Measurements from ENCODE around the gene CCDC146. TPM values are rescaled to one million over a fixed set of nuclear protein-coding genes. Genes with fewer than 3 reads are reported as not detected.

CCDC146 gene
- total RNA-seq, 1 experiment from 2014 or later: 2.2 TPM

DNA sequence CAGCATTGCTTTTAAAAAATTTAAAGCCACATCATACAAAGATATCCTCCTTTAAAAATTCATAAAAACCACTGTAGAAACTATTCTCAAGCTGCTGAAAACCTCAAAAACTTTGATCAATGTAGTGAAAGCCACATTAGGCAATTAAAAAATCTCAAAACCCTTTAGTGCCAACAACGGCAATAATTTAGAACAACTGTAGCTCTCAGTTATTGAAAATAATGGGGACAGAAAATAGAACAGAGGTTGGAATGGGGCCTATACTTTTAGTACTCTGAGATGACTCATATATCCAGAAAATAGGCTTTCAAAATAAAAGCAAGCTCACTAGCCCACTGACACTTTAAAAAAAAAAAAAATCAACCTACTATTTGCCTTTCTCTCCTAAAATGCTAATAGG is 206.3 kb downstream of the CCDC146 start:
- CTCF ChIA-PET: no interaction called here
- Histone ChIP-seq H3K36me3 (ENCODE audit: insufficient read depth, low read length, poor library complexity, severe bottlenecking) (no peaks in the 10 kb centered on the region), H3K27ac (ENCODE audit: low read depth, low read length, poor library complexity, severe bottlenecking) (no peak overlapping the region), H3K27me3 (replicated peaks; ENCODE audit: insufficient read depth, low read depth, low read length, poor library complexity) (no peaks in the 10 kb centered on the region), H3K4me1 (ENCODE audit: insufficient read depth, low read length, poor library complexity, severe bottlenecking) (peaks cover 44% of the 10 kb centered on the region), H3K9me3 (ENCODE audit: low read depth, low read length, poor library complexity, severe bottlenecking) (no peaks in the 10 kb centered on the region), H3K4me3 (ENCODE audit: low read depth, low read length, poor library complexity, severe bottlenecking) (no peak overlapping the region)
- DNase-seq (ENCODE audit: low spot score): no peak
- TF ChIP-seq, protein P1, sequence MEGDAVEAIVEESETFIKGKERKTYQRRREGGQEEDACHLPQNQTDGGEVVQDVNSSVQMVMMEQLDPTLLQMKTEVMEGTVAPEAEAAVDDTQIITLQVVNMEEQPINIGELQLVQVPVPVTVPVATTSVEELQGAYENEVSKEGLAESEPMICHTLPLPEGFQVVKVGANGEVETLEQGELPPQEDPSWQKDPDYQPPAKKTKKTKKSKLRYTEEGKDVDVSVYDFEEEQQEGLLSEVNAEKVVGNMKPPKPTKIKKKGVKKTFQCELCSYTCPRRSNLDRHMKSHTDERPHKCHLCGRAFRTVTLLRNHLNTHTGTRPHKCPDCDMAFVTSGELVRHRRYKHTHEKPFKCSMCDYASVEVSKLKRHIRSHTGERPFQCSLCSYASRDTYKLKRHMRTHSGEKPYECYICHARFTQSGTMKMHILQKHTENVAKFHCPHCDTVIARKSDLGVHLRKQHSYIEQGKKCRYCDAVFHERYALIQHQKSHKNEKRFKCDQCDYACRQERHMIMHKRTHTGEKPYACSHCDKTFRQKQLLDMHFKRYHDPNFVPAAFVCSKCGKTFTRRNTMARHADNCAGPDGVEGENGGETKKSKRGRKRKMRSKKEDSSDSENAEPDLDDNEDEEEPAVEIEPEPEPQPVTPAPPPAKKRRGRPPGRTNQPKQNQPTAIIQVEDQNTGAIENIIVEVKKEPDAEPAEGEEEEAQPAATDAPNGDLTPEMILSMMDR (conservative IDR thresholded peaks at IDR 0.05; ENCODE audit: low read depth, low read length): no peak
- BruUV-seq (replicated peaks): no TSS peak
- POLR2A ChIA-PET (ENCODE audit: low non-redundant PET): no interaction called here
- intact Hi-C loops (cut with micrococcal nuclease; ENCODE audit: unreplicated experiment): no loop called here

DNA sequence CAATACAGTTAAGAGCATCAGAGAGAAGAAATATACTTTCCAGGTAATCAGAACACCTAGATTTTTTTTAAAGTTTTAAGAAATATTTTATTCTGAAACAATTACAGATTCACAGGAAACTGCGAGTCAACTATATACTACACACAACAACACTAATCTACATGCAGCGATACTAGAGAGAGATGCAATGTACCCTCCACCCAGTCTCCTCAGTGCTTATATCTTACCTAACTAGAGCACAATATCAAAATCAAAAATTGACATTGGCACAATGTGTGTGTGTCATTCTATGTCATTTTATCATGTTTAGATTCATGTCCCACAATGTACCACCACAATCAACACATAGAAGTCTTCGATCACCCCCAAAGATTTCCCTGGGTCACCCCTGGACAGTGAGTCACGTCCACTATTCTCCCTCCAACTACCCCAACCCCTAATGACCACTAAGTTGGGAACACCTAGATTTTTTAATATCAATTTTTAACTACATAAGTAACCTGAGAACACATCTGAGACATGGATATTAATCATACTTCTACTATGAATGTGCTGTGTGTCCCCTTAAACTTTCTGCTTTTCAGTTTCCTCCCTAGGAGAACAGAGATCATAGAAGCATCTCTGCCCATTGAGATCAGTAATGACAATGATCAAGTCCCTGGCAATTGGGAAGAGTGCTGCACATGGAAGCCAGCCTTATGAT is 207.2 kb downstream of the CCDC146 start:
- no peaks in the 10 kb centered on the region for H3K36me3 ChIP-seq (ENCODE audit: insufficient read depth, low read length, poor library complexity, severe bottlenecking)
- no peaks in the 10 kb centered on the region for H3K27me3 ChIP-seq (replicated peaks; ENCODE audit: insufficient read depth, low read depth, low read length, poor library complexity)
- DNase-seq (ENCODE audit: low spot score): no peak
- no peak overlapping the region for H3K4me3 ChIP-seq (ENCODE audit: low read depth, low read length, poor library complexity, severe bottlenecking)
- peak overlapping the region; percentile 64 for H3K27ac ChIP-seq (ENCODE audit: low read depth, low read length, poor library complexity, severe bottlenecking)
- CTCF ChIA-PET: no interaction called here
- peaks cover 44% of the 10 kb centered on the region for H3K4me1 ChIP-seq (ENCODE audit: insufficient read depth, low read length, poor library complexity, severe bottlenecking)
- no peaks in the 10 kb centered on the region for H3K9me3 ChIP-seq (ENCODE audit: low read depth, low read length, poor library complexity, severe bottlenecking)
- intact Hi-C loops (cut with micrococcal nuclease; ENCODE audit: unreplicated experiment): loop anchor here (2.0 to 5.0 kb wide), 3 partner anchors 82 to 201 kb away; partner anchors contain the start of gene FGL2
- TF ChIP-seq, protein P1 (conservative IDR thresholded peaks at IDR 0.05; ENCODE audit: low read depth, low read length): no peak
- TF ChIP-seq EZH2 (IDR thresholded peaks at IDR 0.05; ENCODE audit: borderline replicate concordance, low read depth, low read length, poor library complexity, severe bottlenecking): no peak
- BruUV-seq (replicated peaks): no TSS peak
- POLR2A ChIA-PET (ENCODE audit: low non-redundant PET): no interaction called here

DNA sequence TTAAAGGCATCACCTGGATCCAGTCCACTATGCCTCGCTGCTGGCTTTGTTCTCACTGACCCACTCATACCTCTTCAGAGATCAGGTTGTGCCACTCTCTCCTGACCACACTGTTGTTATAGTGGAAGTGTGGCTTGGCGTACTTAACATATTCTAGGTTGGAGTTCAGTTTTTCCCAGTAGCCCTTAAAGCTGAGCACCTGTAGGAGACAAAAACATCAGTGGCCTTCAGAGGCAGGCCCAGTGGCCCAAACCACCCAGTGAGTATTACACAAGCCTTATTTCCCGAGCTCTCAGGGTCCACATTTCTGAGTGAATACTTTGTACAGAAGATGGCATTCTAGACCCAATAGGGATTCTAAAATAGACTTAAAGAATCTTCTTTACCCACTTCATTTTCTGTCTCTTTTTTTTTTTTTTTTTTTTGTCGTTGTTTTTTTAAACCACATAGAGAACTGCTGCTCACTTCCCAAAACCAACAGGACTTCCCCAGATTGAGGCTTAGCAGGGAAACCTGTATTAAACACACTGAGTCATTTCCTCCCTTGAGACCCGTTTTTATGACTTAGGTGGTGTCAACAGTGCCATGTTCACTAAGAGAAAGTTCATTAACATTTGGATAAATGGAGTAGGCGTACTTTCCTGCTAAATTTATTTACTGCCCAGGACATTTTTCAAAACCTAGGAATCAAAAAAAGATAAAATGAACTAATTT is 207.9 kb downstream of the CCDC146 start:
- peaks cover 44% of the 10 kb centered on the region for H3K4me1 ChIP-seq (ENCODE audit: insufficient read depth, low read length, poor library complexity, severe bottlenecking)
- H3K27ac ChIP-seq (ENCODE audit: low read depth, low read length, poor library complexity, severe bottlenecking): peak overlapping the region; percentile 64
- POLR2A ChIA-PET (ENCODE audit: low non-redundant PET): no interaction called here

More for the DNA sequence above, 207.9 kb downstream of the CCDC146 start:
- peak; percentile 97 for DNase-seq (ENCODE audit: low spot score)
- Histone ChIP-seq H3K9me3 (ENCODE audit: low read depth, low read length, poor library complexity, severe bottlenecking) (no peaks in the 10 kb centered on the region), H3K4me3 (ENCODE audit: low read depth, low read length, poor library complexity, severe bottlenecking) (no peak overlapping the region), H3K36me3 (ENCODE audit: insufficient read depth, low read length, poor library complexity, severe bottlenecking) (no peaks in the 10 kb centered on the region), H3K27me3 (replicated peaks; ENCODE audit: insufficient read depth, low read depth, low read length, poor library complexity) (no peaks in the 10 kb centered on the region)
- BruUV-seq (replicated peaks): no TSS peak
- TF ChIP-seq, protein P1 (conservative IDR thresholded peaks at IDR 0.05; ENCODE audit: low read depth, low read length): no peak
- no peak for TF ChIP-seq EZH2 (IDR thresholded peaks at IDR 0.05; ENCODE audit: borderline replicate concordance, low read depth, low read length, poor library complexity, severe bottlenecking)
- CTCF ChIA-PET: no interaction called here
- intact Hi-C loops (cut with micrococcal nuclease; ENCODE audit: unreplicated experiment): loop anchor here (2.0 to 5.0 kb wide), 3 partner anchors 83 to 202 kb away; partner anchors contain the start of gene FGL2

Measured in A673 (cell line).